GM12873 (cell line): Measurements from ENCODE around the gene SYT3.

Experiments used
- TF ChIP-seq, protein P1 (sequence below): IDR thresholded peaks from 2 replicates; pipeline ENCODE4 v1.5.1; 2012; ENCODE audit warnings: low read depth, mild to moderate bottlenecking, moderate library complexity, low read length, control low read depth; ENCODE audit not compliant: insufficient read depth; ENCODE audit errors: missing control alignments

The SYT3 gene

DNA sequence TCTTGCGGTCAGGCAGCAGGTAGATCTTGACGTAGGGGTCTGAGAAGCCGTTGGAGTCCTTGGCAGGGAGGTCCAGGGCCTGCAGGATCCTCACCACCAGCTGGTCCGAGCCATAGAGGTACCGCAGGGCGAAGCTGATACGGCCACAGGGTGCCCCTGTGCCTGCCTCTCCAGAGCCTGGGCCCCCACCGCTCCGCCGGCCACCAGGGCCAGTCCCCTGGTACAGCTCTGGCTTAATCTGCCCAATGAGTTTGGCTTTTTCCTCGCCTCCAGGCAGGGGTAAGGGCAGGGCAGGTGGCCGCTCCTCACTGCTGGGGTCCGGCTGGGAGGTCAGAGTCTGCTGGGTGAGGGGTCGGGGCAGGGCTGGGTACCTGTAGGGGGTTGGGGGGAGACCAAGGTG lies 9.9 kb downstream of the SYT3 start:
- TF ChIP-seq, protein P1, sequence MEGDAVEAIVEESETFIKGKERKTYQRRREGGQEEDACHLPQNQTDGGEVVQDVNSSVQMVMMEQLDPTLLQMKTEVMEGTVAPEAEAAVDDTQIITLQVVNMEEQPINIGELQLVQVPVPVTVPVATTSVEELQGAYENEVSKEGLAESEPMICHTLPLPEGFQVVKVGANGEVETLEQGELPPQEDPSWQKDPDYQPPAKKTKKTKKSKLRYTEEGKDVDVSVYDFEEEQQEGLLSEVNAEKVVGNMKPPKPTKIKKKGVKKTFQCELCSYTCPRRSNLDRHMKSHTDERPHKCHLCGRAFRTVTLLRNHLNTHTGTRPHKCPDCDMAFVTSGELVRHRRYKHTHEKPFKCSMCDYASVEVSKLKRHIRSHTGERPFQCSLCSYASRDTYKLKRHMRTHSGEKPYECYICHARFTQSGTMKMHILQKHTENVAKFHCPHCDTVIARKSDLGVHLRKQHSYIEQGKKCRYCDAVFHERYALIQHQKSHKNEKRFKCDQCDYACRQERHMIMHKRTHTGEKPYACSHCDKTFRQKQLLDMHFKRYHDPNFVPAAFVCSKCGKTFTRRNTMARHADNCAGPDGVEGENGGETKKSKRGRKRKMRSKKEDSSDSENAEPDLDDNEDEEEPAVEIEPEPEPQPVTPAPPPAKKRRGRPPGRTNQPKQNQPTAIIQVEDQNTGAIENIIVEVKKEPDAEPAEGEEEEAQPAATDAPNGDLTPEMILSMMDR: no peak

DNA sequence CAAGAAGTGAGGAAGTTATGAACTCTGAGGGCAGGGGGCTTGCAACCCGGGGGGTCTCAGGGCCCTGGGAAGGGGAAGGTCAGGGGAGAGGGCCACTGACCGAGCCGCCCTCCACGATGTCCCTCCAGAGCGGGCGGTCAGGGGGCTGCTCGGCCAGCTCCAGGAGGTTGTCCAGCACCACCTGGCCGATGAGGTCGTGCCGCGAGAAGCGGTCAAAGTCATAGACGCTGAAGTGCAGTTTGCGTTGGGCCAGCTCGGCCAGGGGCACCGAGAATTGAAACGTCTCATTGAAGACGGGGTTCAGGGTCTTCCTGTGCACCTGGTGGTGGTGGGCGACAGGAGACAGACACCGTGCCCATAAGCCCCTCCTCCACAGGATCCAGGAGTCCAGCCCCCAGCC lies 10.5 kb downstream of the SYT3 start:
- TF ChIP-seq, protein P1: no peak

DNA sequence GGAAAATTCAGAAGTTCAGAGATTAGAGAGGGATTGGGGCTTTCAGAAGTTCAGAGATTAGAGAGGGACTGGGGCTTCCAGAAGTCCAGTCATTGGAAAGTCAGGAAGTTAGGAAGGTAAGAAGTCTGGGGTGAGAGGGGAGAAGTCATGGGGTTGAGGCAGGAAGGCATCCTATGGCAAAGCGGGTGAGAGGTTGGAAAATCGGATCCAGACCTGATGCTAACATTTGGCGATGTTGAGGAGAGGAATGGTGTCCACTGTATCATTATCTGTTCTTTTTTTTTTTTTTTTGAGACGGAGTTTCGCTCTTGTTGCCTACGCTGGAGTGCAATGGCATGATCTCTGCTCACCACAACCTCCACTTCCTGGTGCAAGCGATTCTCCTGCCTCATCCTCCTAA lies 11.1 kb downstream of the SYT3 start:
- TF ChIP-seq, protein P1: no peak

DNA sequence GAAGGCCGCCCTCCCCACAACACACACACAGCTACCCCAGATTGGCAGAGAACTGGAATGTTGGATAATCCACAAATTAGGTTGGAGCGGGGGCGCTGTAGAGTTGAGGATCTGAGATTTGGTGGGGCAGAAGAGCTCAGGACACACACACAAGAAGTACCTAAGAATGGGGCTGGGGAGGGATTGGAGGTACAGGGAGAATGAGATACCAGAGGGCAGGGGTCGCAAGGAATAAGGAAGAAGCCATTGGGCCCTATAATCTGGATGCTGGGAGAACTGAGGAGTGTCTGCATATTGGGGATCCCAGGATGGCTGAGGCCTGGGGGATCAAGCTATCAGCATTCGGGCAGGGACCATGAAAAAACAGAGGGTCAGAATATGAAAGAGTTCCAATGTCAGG lies 11.5 kb downstream of the SYT3 start:
- TF ChIP-seq, protein P1: no peak

DNA sequence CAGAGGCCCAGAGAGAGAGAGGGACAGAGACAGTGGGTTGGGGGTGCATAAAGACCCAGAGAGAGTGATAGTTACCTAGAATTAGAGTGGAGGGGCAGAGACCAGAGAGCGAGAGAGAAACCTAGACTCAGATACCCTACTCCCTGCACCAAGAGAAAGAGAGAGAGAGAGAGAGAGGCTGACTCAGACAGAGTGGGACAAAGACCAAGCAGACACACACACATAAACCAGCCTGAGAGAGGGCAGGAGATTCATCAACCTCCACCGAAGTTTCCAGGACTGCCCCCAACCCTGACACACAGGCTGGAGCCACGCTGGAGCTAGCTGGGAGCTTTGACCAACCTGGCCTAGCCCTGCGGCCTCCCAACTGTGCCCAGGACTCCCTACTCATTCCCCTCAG lies 12.9 kb downstream of the SYT3 start:
- TF ChIP-seq, protein P1: no peak

DNA sequence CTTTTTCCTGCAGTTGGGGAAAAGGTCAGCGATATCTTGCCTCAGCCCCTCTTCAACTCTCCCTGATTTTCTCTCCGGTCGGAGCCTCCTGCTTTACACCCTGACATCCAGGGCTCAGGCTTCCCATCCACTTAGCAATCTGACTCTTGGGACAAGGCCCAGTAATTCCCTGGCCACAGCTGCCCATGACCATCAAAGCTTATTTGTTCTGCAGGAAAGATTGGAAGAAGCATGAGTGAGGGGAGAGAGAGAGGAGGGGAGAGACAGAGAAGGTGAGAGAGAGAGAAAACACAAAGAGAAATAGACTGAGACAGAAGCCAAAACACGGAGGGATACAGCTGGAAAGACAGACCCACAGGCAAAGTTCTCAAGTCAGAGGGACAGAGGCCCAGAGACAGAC lies 13.7 kb downstream of the SYT3 start:
- TF ChIP-seq, protein P1: no peak

DNA sequence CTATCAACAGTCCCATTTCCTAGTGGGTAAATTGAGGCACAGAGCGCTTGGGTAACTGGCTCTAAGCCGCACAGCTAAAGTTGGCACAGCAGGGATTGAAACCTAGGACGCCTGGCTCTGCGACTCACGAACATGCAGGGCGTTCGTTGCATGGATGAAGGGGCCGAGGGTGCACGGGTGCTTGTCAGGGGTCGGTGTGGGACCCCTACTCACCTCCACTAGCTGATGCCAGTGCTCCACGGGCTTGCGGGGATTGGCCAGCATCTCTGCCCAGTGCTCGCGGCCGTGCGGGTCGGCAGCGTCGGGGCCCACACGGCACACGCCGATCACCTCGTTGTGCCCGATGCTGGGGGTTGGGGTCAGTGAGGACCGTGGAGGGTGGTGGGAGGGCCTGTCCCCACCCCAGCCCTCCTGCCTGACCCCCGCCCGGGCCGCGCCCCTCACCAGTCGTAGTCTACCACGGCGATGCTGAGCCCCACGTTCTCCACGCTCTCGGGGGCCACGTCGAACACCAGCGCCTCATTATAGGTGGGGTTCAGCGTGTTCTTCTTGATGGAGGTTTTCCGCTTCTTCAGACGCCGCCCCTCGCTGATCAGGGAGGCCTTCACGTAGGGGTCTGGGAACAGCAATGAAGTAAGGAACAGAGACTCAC lies 14.6 kb downstream of the SYT3 start:
- TF ChIP-seq, protein P1: no peak
